ENCODE results near the gene BIVM. TPM values are rescaled to one million over a fixed set of nuclear protein-coding genes. Genes with fewer than 3 reads are reported as not detected.
A peak's percentile ranks its signal among the peaks of the same experiment; 100 is the strongest.

The BIVM gene
- total RNA-seq (2014; rRNA removed; shearing (Covaris generic)) (4.2 and 4.3 TPM in 2 replicates), polyA plus RNA-seq (2016; fragmentation: Nextera tagmentation; extraction: Ambion mirVana) (2.3 and 3.2 TPM in 2 replicates)
- long read RNA-seq, partial matches to known transcripts, result 0 of 3 reads
- long read RNA-seq, other reads (novel, unspliced or antisense), result 3 of 3 reads

GRCh38 chr13:102798581-102799425 is at the start of gene BIVM, which contains the start of gene POGLUT2:
Gene BIVM (plus strand): TSS chr13:102799119. CDS start chr13:102807268, 8,149 bp downstream.
Gene POGLUT2 (minus strand): TSS chr13:102798976. CDS start chr13:102798670, 306 bp downstream.
- DNase-seq (ENCODE audit: low spot score), result peak; percentile 98
- H3K9me2 ChIP-seq (ENCODE audit: insufficient read depth), result no peaks in the 10 kb centered on the region
- Mint-ChIP-seq H3K36me3 (ENCODE audit: low read depth) (no peaks in the 10 kb centered on the region; the same call in 2 of the 3 replicates), H3K4me3 (peak within 1 kb of the TSS; percentile 93), H3K4me1 (peaks cover 10% of the 10 kb centered on the region), H3K9me3 (no peaks in the 10 kb centered on the region), H3K27me3 (ENCODE audit: insufficient read depth, low read depth, poor library complexity) (peaks cover 21% of the 10 kb centered on the region), H3K27ac (no peak within 1 kb of the TSS)
- peaks cover 3% of the 10 kb centered on the region; the same call in 1 of the 2 replicates for H3F3A ChIP-seq (replicated peaks; ENCODE audit: low read depth)
- peaks cover 6% of the 10 kb centered on the region; the same call in 1 of the 2 replicates for H4K20me1 ChIP-seq (replicated peaks; ENCODE audit: insufficient read depth)
- H3K4me2 ChIP-seq, result peak within 1 kb of the TSS; percentile 88
- no peak within 1 kb of the TSS for H3K27ac ChIP-seq (ENCODE audit: low read depth)
- H3K4me1 ChIP-seq (ENCODE audit: insufficient read depth), result peaks cover 17% of the 10 kb centered on the region
- H3K27me3 ChIP-seq (ENCODE audit: insufficient read depth), result peaks cover 39% of the 10 kb centered on the region
- peak; percentile 91 for ATAC-seq
- H3K79me2 ChIP-seq (replicated peaks; ENCODE audit: insufficient read depth), result peaks cover 9% of the 10 kb centered on the region; the same call in 1 of the 2 replicates
- H2AFZ ChIP-seq, result peak within 1 kb of the TSS; percentile 97
- no peaks in the 10 kb centered on the region for H3K36me3 ChIP-seq (ENCODE audit: insufficient read depth)
- TF ChIP-seq JUNB (IDR thresholded peaks at IDR 0.05; ENCODE audit: unreplicated experiment) (no peak), EZH2phosphoT487 (IDR thresholded peaks at IDR 0.05; ENCODE audit: unreplicated experiment) (no peak), ZNF331 (CRISPR knock-in tag; IDR thresholded peaks at IDR 0.05; ENCODE audit: low read depth) (no peak), STAT1 (IDR thresholded peaks at IDR 0.05; ENCODE audit: unreplicated experiment) (no peak), ZNF114 (CRISPR knock-in tag; IDR thresholded peaks at IDR 0.05) (no peak), NANOG (IDR thresholded peaks at IDR 0.05; ENCODE audit: borderline replicate concordance) (no peak), ETS1 (IDR thresholded peaks at IDR 0.05) (peak; percentile 86), CREB1 (CRISPR knock-in tag; IDR thresholded peaks at IDR 0.05; ENCODE audit: low read depth) (peak; percentile 90), EZH2 (IDR thresholded peaks at IDR 0.05; ENCODE audit: low read depth, unreplicated experiment) (peak; percentile 35), ZNF462 (CRISPR knock-in tag; IDR thresholded peaks at IDR 0.05) (no peak), REST (IDR thresholded peaks at IDR 0.05; ENCODE audit: unreplicated experiment) (no peak), POLR2AphosphoS5 (IDR thresholded peaks at IDR 0.05; ENCODE audit: low read depth) (peak; percentile 87), CTCF (conservative IDR thresholded peaks at IDR 0.05; ENCODE audit: low read depth in 2 of 2) (no peak)
- H3K4me3 ChIP-seq, result peak within 1 kb of the TSS; percentile 76
